WTC11 (cell line): ENCODE results near the gene RIN1. TPM values are rescaled to one million over a fixed set of nuclear protein-coding genes. Genes with fewer than 3 reads are reported as not detected.

Experiments used
- ATAC-seq: fragments of 200-7000 bp; cut with Tn5 transposase; 2 replicates; pipeline ENCODE4 v1.10.0; 2021; ENCODE audit warnings: mild to moderate bottlenecking, moderate library complexity
- CTCF ChIA-PET: fragments of 300-600 bp; sonication (Branson Sonifier 250); formaldehyde crosslinking; loops from one replicate; lab custom pipeline; 2021; ENCODE audit warnings: antibody characterized with exemption; lab: Charles Lee
- POLR2A ChIA-PET: fragments of 350-600 bp; sonication (Branson Sonifier 250); formaldehyde crosslinking; loops from one replicate; lab custom pipeline; 2021; ENCODE audit warnings: antibody characterized with exemption; lab: Charles Lee
- DNase-seq: peaks from one replicate; pipeline ENCODE4 v3.0.0; 2021; ENCODE audit warnings: low spot score
- H3K27ac Mint-ChIP-seq: 2 replicates; pipeline ENCODE4 v1.8.0; 2021; ENCODE audit warnings: mixed read lengths
- H3K27me3 Mint-ChIP-seq: 2 replicates; pipeline ENCODE4 v1.8.0; 2021; ENCODE audit warnings: low read depth, mild to moderate bottlenecking, moderate library complexity, mixed read lengths
- H3K36me3 Mint-ChIP-seq: 2 replicates; pipeline ENCODE4 v1.8.0; 2021; ENCODE audit warnings: mixed read lengths
- H3K4me1 Mint-ChIP-seq: 2 replicates; pipeline ENCODE4 v1.8.0; 2022; ENCODE audit warnings: mixed read lengths
- H3K4me3 Mint-ChIP-seq: 2 replicates; pipeline ENCODE4 v1.8.0; 2021; ENCODE audit warnings: mild to moderate bottlenecking, moderate library complexity, mixed read lengths
- H3K9me3 Mint-ChIP-seq: 2 replicates; pipeline ENCODE4 v1.8.0; 2021; ENCODE audit warnings: mixed read lengths
- ATF1 ChIP-seq: sonication (generic); formaldehyde crosslinking; IDR thresholded peaks from 2 replicates; pipeline ENCODE4 v1.8.1; 2023; ENCODE audit warnings: mild to moderate bottlenecking, moderate library complexity, missing genetic modification reagents
- CREM ChIP-seq: sonication (generic); formaldehyde crosslinking; IDR thresholded peaks from 2 replicates; pipeline ENCODE4 v1.8.1; 2022; ENCODE audit warnings: mild to moderate bottlenecking, missing genetic modification reagents, moderate library complexity
- CTCF ChIP-seq: fragments of 200-600 bp; IDR thresholded peaks from 2 replicates; pipeline ENCODE4 v1.8.0; 2022; ENCODE audit warnings: antibody characterized with exemption
- E2F5 ChIP-seq: sonication (generic); formaldehyde crosslinking; IDR thresholded peaks from 2 replicates; pipeline ENCODE4 v1.8.1; 2022; ENCODE audit warnings: mild to moderate bottlenecking, moderate library complexity, missing genetic modification reagents
- ELF4 ChIP-seq: sonication (generic); formaldehyde crosslinking; IDR thresholded peaks from 2 replicates; pipeline ENCODE4 v1.8.1; 2022; ENCODE audit warnings: low read depth, mild to moderate bottlenecking, moderate library complexity, missing genetic modification reagents
- FOXK1 ChIP-seq: sonication (generic); formaldehyde crosslinking; IDR thresholded peaks from 2 replicates; pipeline ENCODE4 v1.8.0; 2022; ENCODE audit warnings: mild to moderate bottlenecking, moderate library complexity, missing genetic modification reagents
- FOXP1 ChIP-seq: sonication (generic); formaldehyde crosslinking; IDR thresholded peaks from 2 replicates; pipeline ENCODE4 v1.8.0; 2022; ENCODE audit warnings: missing genetic modification reagents, mild to moderate bottlenecking, moderate library complexity, borderline replicate concordance
- GRHL2 ChIP-seq: fragments of 250-450 bp; sonication (Bioruptor Pico); IDR thresholded peaks from 2 replicates; pipeline ENCODE4 v1.8.0; 2022; ENCODE audit warnings: mild to moderate bottlenecking, moderate library complexity; ENCODE audit not compliant: insufficient replicate concordance, severe bottlenecking
- HMGXB4 ChIP-seq: sonication (generic); formaldehyde crosslinking; IDR thresholded peaks from 2 replicates; pipeline ENCODE4 v1.8.1; 2023; ENCODE audit warnings: mild to moderate bottlenecking, moderate library complexity, missing genetic modification reagents
- MLX ChIP-seq: sonication (generic); formaldehyde crosslinking; IDR thresholded peaks from 2 replicates; pipeline ENCODE4 v1.8.1; 2023; ENCODE audit warnings: mild to moderate bottlenecking, missing genetic modification reagents, moderate library complexity
- NFYB ChIP-seq: sonication (generic); formaldehyde crosslinking; conservative IDR thresholded peaks from 2 replicates; pipeline ENCODE4 v1.8.0; 2022; ENCODE audit warnings: low read depth, missing genetic modification reagents
- NR2C2 ChIP-seq: sonication (generic); formaldehyde crosslinking; IDR thresholded peaks from 2 replicates; pipeline ENCODE4 v1.8.0; 2022; ENCODE audit warnings: mild to moderate bottlenecking, missing genetic modification reagents
- NR3C1 ChIP-seq: sonication (generic); formaldehyde crosslinking; conservative IDR thresholded peaks from 2 replicates; pipeline ENCODE4 v1.8.1; 2023; ENCODE audit warnings: low read depth, mild to moderate bottlenecking, missing genetic modification reagents
- PRRX2 ChIP-seq: fragments of 250-450 bp; sonication (Bioruptor Pico); IDR thresholded peaks from 2 replicates; pipeline ENCODE4 v1.8.0; 2021; ENCODE audit warnings: mild to moderate bottlenecking
- SMAD3 ChIP-seq: sonication (generic); formaldehyde crosslinking; IDR thresholded peaks from 2 replicates; pipeline ENCODE4 v1.8.0; 2022; ENCODE audit warnings: missing genetic modification reagents, mild to moderate bottlenecking, borderline replicate concordance
- SMAD4 ChIP-seq: sonication (generic); formaldehyde crosslinking; IDR thresholded peaks from 2 replicates; pipeline ENCODE4 v1.8.0; 2022; ENCODE audit warnings: mild to moderate bottlenecking, missing genetic modification reagents
- STAT6 ChIP-seq: sonication (generic); formaldehyde crosslinking; conservative IDR thresholded peaks from 2 replicates; pipeline ENCODE4 v1.8.1; 2023; ENCODE audit warnings: mild to moderate bottlenecking, low read depth, missing genetic modification reagents, moderate library complexity
- TEAD1 ChIP-seq: sonication (generic); formaldehyde crosslinking; IDR thresholded peaks from 2 replicates; pipeline ENCODE4 v1.8.0; 2022; ENCODE audit warnings: mild to moderate bottlenecking, missing genetic modification reagents
- TEAD4 ChIP-seq: sonication (generic); formaldehyde crosslinking; IDR thresholded peaks from 2 replicates; pipeline ENCODE4 v1.8.0; 2022; ENCODE audit warnings: mild to moderate bottlenecking, missing genetic modification reagents
- USF2 ChIP-seq: sonication (generic); formaldehyde crosslinking; IDR thresholded peaks from 2 replicates; pipeline ENCODE4 v1.8.1; 2023; ENCODE audit warnings: mild to moderate bottlenecking, missing genetic modification reagents, moderate library complexity
- ZBTB21 ChIP-seq: sonication (generic); formaldehyde crosslinking; IDR thresholded peaks from 2 replicates; pipeline ENCODE4 v1.8.1; 2023; ENCODE audit warnings: mild to moderate bottlenecking, missing genetic modification reagents, borderline replicate concordance
- ZBTB43 ChIP-seq: sonication (generic); formaldehyde crosslinking; IDR thresholded peaks from 2 replicates; pipeline ENCODE4 v1.8.1; 2023; ENCODE audit warnings: mild to moderate bottlenecking, missing genetic modification reagents
- ZNF219 ChIP-seq: sonication (generic); formaldehyde crosslinking; IDR thresholded peaks from 2 replicates; pipeline ENCODE4 v1.8.0; 2023; ENCODE audit warnings: missing genetic modification reagents, mild to moderate bottlenecking, borderline replicate concordance
- ZNF416 ChIP-seq: fragments of 250-450 bp; sonication (Bioruptor Pico); IDR thresholded peaks from 2 replicates; pipeline ENCODE4 v1.9.0; 2021; ENCODE audit warnings: mild to moderate bottlenecking, inconsistent platforms
- total RNA-seq: library from RNA; stranded (reverse); gene quantifications from 3 replicates; pipeline ENCODE4 v1.2.3, GENCODE V29; 2021

RIN1 gene
- total RNA-seq, 1 experiment from 2014 or later: 5.0 TPM

GRCh38 chr11:66289548-66290329 is 46.5 kb downstream of the RIN1 start:
- Mint-ChIP-seq H3K9me3 (no peaks in the 10 kb centered on the region), H3K27me3 (peaks cover 37% of the 10 kb centered on the region), H3K4me1 (peaks cover 20% of the 10 kb centered on the region), H3K4me3 (peak overlapping the region; percentile 96), H3K27ac (peak overlapping the region; percentile 96), H3K36me3 (no peaks in the 10 kb centered on the region)
- ChIA-PET POLR2A (interaction anchor here (0.5 to 1.8 kb wide), 11 partner anchors 8 to 177 kb away, joined by 3 to 19 read pairs (median 5); partner anchors contain the start of genes B4GAT1, CD248, PELI3 and RIN1), CTCF (interaction anchor here (0.6 to 2.5 kb wide), 25 partner anchors 8 to 402 kb away, joined by 3 to 65 read pairs (median 5); partner anchors contain the start of genes CD248, DPP3, FIBP and RAB1B)
- DNase-seq (peak; percentile 90), ATAC-seq (peak; percentile 67)
- TF ChIP-seq MLX (0 out of 2 replicates have a peak, but pooled peaks have one; percentile 57), FOXP1 (CRISPR knock-in tag) (peak; percentile 96), TEAD1 (peak; percentile 65; the same call in 1 of the 2 replicates), CTCF (no peak), SMAD4 (CRISPR knock-in tag) (no peak), TEAD4 (CRISPR knock-in tag) (no peak), CREM (CRISPR knock-in tag) (no peak), NR2C2 (no peak), ZNF416 (CRISPR knock-in tag) (no peak), ZNF219 (peak; percentile 63; the same call in 1 of the 2 replicates), ZBTB43 (CRISPR knock-in tag) (peak; percentile 79; the same call in 1 of the 2 replicates), ATF1 (CRISPR knock-in tag) (0 out of 2 replicates have a peak, but pooled peaks have one; percentile 78), GRHL2 (CRISPR knock-in tag) (no peak), STAT6 (CRISPR knock-in tag) (no peak), E2F5 (CRISPR knock-in tag) (peak; percentile 82), NR3C1 (CRISPR knock-in tag) (no peak), NFYB (CRISPR knock-in tag) (no peak), ELF4 (CRISPR knock-in tag) (peak; percentile 89), SMAD3 (no peak), HMGXB4 (0 out of 2 replicates have a peak, but pooled peaks have one; percentile 20), FOXK1 (no peak), USF2 (CRISPR knock-in tag) (0 out of 2 replicates have a peak, but pooled peaks have one; percentile 10), ZBTB21 (peak; percentile 53; the same call in 1 of the 2 replicates), PRRX2 (CRISPR knock-in tag) (0 out of 2 replicates have a peak, but pooled peaks have one; percentile 78)
